IPS-18a (cell line): ENCODE results near the gene AKT1S1.

Experiments used
- H3K27ac ChIP-seq: one replicate; pipeline ENCODE4 v1.5.1; 2013; ENCODE audit warnings: low read length
- H3K27me3 ChIP-seq: one replicate; pipeline ENCODE4 v1.6.1; 2013; ENCODE audit warnings: mild to moderate bottlenecking, low read length; ENCODE audit not compliant: control insufficient read depth, insufficient read depth
- H3K36me3 ChIP-seq: one replicate; pipeline ENCODE4 v1.6.1; 2013; ENCODE audit warnings: low read depth, low read length; ENCODE audit not compliant: control insufficient read depth
- H3K4me1 ChIP-seq: one replicate; pipeline ENCODE4 v1.6.1; 2013; ENCODE audit warnings: low read depth, low read length; ENCODE audit not compliant: control insufficient read depth
- H3K4me3 ChIP-seq: one replicate; pipeline ENCODE4 v1.5.1; 2013; ENCODE audit warnings: low read length
- H3K9ac ChIP-seq: one replicate; pipeline ENCODE4 v1.6.1; 2013; ENCODE audit warnings: mild to moderate bottlenecking, low read length, moderate library complexity
- H3K9me3 ChIP-seq: one replicate; pipeline ENCODE4 v1.6.1; 2013; ENCODE audit warnings: low read depth, low read length; ENCODE audit not compliant: control insufficient read depth

AKT1S1 gene

GRCh38 chr19:49887665-49888509, 10.7 kb upstream of the AKT1S1 start:
- no peaks in the 10 kb centered on the region for H3K9me3 ChIP-seq
- no peak overlapping the region for H3K4me3 ChIP-seq
- no peak overlapping the region for H3K9ac ChIP-seq
- peaks cover 21% of the 10 kb centered on the region for H3K36me3 ChIP-seq
- H3K27ac ChIP-seq = no peak overlapping the region
- H3K4me1 ChIP-seq = peaks cover 4% of the 10 kb centered on the region
- peaks cover 9% of the 10 kb centered on the region for H3K27me3 ChIP-seq

GRCh38 chr19:49887037-49887664, 10.0 kb upstream of the AKT1S1 start:
- Histone ChIP-seq H3K4me3 (no peak overlapping the region), H3K27ac (no peak overlapping the region), H3K4me1 (peaks cover 4% of the 10 kb centered on the region), H3K9me3 (no peaks in the 10 kb centered on the region), H3K27me3 (peaks cover 9% of the 10 kb centered on the region), H3K9ac (no peak overlapping the region), H3K36me3 (peaks cover 28% of the 10 kb centered on the region)

GRCh38 chr19:49884760-49885159, 7.6 kb upstream of the AKT1S1 start:
- no peaks in the 10 kb centered on the region for H3K9me3 ChIP-seq
- no peaks in the 10 kb centered on the region for H3K4me1 ChIP-seq
- peaks cover 49% of the 10 kb centered on the region for H3K36me3 ChIP-seq

GRCh38 chr19:49884109-49884508, 7.0 kb upstream of the AKT1S1 start:
- H3K9me3 ChIP-seq = no peaks in the 10 kb centered on the region
- H3K9ac ChIP-seq = no peak overlapping the region
- H3K27me3 ChIP-seq = peaks cover under 1% of the 10 kb centered on the region
- no peak overlapping the region for H3K4me3 ChIP-seq
- H3K27ac ChIP-seq = no peak overlapping the region
- H3K36me3 ChIP-seq = peaks cover 54% of the 10 kb centered on the region
- H3K4me1 ChIP-seq = no peaks in the 10 kb centered on the region

More at GRCh38 chr19:49884760-49885159, 7.6 kb upstream of the AKT1S1 start:
- no peak overlapping the region for H3K27ac ChIP-seq
- H3K9ac ChIP-seq = no peak overlapping the region
- peaks cover 7% of the 10 kb centered on the region for H3K27me3 ChIP-seq
- H3K4me3 ChIP-seq = no peak overlapping the region

GRCh38 chr19:49883094-49883493, 5.9 kb upstream of the AKT1S1 start:
- no peak overlapping the region for H3K4me3 ChIP-seq
- H3K27me3 ChIP-seq = no peaks in the 10 kb centered on the region
- H3K27ac ChIP-seq = no peak overlapping the region
- peaks cover 54% of the 10 kb centered on the region for H3K36me3 ChIP-seq
- no peak overlapping the region for H3K9ac ChIP-seq
- H3K9me3 ChIP-seq = no peaks in the 10 kb centered on the region
- H3K4me1 ChIP-seq = peaks cover 4% of the 10 kb centered on the region

GRCh38 chr19:49882643-49883042, 5.5 kb upstream of the AKT1S1 start:
- H3K27ac ChIP-seq = no peak overlapping the region
- peaks cover 4% of the 10 kb centered on the region for H3K4me1 ChIP-seq
- H3K36me3 ChIP-seq = peaks cover 54% of the 10 kb centered on the region
- H3K9ac ChIP-seq = no peak overlapping the region
- H3K4me3 ChIP-seq = no peak overlapping the region
- no peaks in the 10 kb centered on the region for H3K9me3 ChIP-seq
- H3K27me3 ChIP-seq = no peaks in the 10 kb centered on the region

- Histone ChIP-seq H3K36me3 (peaks cover 54% of the 10 kb centered on the region), H3K4me1 (peaks cover 4% of the 10 kb centered on the region), H3K4me3 (no peak overlapping the region), H3K9me3 (no peaks in the 10 kb centered on the region), H3K27ac (no peak overlapping the region), H3K9ac (no peak overlapping the region), H3K27me3 (no peaks in the 10 kb centered on the region)
Measured at GRCh38 chr19:49881672-49882394, 4.7 kb upstream of the AKT1S1 start.

- Histone ChIP-seq H3K36me3 (peaks cover 54% of the 10 kb centered on the region), H3K27me3 (no peaks in the 10 kb centered on the region), H3K9ac (no peak overlapping the region), H3K27ac (no peak overlapping the region), H3K4me1 (peaks cover 4% of the 10 kb centered on the region), H3K4me3 (no peak overlapping the region), H3K9me3 (no peaks in the 10 kb centered on the region)
Measured at GRCh38 chr19:49881186-49881585, 4.0 kb upstream of the AKT1S1 start.

- Histone ChIP-seq H3K36me3 (peaks cover 54% of the 10 kb centered on the region), H3K27ac (no peak overlapping the region), H3K27me3 (no peaks in the 10 kb centered on the region), H3K9ac (no peak overlapping the region), H3K4me1 (peaks cover 4% of the 10 kb centered on the region), H3K9me3 (no peaks in the 10 kb centered on the region), H3K4me3 (no peak overlapping the region)
Measured at GRCh38 chr19:49880162-49880869, 3.2 kb upstream of the AKT1S1 start.

- H3K9ac ChIP-seq = no peak overlapping the region
- no peaks in the 10 kb centered on the region for H3K27me3 ChIP-seq
- H3K27ac ChIP-seq = no peak overlapping the region
- no peaks in the 10 kb centered on the region for H3K9me3 ChIP-seq
- peak overlapping the region; percentile 93 for H3K4me3 ChIP-seq
- H3K36me3 ChIP-seq = peaks cover 50% of the 10 kb centered on the region
- peaks cover 4% of the 10 kb centered on the region for H3K4me1 ChIP-seq
Measured at GRCh38 chr19:49879243-49879963, 2.2 kb upstream of the AKT1S1 start.

- Histone ChIP-seq H3K36me3 (peaks cover 45% of the 10 kb centered on the region), H3K4me3 (peak overlapping the region; percentile 93), H3K27ac (peak overlapping the region; percentile 74), H3K4me1 (peaks cover 4% of the 10 kb centered on the region), H3K27me3 (no peaks in the 10 kb centered on the region), H3K9ac (peak overlapping the region; percentile 68), H3K9me3 (no peaks in the 10 kb centered on the region)
Measured at GRCh38 chr19:49878744-49879070, 1.6 kb upstream of the AKT1S1 start.
